D721Med (cell line): Measurements from ENCODE around the gene COL9A3.

Source experiments
- DNase-seq: peaks from one replicate; pipeline ENCODE4 v3.0.0; 2011; ENCODE audit warnings: low spot score; ENCODE audit not compliant: insufficient read length
- FAIRE-seq: peaks from 2 replicates; lab custom pipeline; 2011; peaks lifted over from hg19 to GRCh38; lab: Jason Lieb, UNC
- TF ChIP-seq, protein P1 (sequence below): IDR thresholded peaks from 2 replicates; pipeline ENCODE4 v1.5.1; 2012; ENCODE audit warnings: mild to moderate bottlenecking, control low read depth; ENCODE audit not compliant: insufficient read depth; ENCODE audit errors: missing control alignments

Gene COL9A3

DNA sequence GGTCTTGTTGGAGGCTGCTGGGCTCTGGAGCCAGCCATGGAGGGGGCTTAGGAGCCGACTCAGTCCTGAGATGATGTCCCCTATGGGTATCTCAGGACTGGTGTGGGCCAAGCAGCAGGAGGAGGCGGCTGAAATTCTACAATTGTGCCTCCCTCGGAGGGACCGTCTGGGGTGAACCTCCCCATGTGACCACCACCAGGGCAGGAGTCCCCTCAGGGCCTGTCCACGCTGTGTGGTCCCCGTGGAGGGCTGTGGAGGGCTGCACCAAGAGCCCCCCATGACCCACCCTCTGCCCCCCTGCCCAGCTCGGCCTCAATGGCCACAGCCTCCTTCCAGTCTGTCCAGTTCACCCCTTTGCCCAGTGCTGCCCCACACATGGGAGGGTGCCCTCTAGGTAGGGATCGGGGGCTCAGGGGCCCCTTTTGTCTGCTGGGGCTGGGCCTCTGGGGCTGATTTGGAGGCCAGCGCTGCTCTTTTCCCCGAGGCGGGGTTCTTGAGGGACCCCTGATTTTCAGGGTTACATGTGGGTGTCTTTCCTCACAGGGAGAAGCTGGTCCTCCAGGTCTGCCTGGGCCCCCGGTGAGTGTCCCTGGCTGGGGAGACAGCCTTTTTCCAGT lies 1.2 kb downstream of the COL9A3 start:
- FAIRE-seq (no peak), DNase-seq (no peak)
- TF ChIP-seq, protein P1, sequence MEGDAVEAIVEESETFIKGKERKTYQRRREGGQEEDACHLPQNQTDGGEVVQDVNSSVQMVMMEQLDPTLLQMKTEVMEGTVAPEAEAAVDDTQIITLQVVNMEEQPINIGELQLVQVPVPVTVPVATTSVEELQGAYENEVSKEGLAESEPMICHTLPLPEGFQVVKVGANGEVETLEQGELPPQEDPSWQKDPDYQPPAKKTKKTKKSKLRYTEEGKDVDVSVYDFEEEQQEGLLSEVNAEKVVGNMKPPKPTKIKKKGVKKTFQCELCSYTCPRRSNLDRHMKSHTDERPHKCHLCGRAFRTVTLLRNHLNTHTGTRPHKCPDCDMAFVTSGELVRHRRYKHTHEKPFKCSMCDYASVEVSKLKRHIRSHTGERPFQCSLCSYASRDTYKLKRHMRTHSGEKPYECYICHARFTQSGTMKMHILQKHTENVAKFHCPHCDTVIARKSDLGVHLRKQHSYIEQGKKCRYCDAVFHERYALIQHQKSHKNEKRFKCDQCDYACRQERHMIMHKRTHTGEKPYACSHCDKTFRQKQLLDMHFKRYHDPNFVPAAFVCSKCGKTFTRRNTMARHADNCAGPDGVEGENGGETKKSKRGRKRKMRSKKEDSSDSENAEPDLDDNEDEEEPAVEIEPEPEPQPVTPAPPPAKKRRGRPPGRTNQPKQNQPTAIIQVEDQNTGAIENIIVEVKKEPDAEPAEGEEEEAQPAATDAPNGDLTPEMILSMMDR = no peak

DNA sequence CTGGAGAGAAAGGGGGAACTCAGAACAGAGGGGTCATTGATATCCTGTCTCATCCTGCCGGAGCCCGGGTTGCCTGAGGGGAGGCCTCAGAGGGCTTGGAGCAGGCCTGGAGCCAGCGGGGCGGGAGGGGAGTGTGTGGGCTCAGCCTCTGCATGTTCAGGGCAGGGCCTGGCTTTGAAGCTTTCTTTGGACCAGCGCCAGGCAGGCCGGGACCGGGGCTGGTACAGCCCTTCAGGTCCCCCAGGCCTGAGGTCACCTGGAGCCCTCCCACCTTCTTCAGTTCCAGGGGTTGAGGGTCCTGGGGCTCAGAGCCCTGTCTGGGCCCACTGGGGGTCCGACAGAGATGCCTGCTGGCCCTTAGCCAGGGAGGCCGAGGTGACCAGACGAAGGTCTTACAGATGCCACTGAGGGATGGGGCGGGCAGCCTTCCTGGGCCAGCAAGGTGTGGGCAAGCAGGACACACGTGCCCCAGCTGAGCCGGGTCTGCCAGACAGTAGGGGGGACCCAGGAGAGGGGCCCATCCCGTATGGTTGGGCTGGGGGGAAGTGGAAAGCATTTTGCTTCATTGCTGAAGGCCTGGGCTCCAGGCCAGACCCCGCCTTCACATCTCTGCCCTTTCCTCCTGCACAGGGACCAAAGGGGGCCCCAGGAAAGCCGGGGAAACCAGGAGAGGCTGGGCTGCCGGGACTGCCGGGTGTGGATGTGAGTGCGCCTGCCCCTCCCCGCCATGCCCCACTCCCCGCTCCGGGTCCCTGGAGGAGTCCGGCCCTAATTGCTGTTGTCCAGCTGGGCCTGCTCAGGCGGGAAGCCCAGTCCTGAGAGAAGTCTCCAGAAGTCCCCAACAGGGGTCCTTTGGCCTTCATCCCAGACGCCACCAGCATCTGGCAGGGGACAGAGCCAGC lies 2.0 kb downstream of the COL9A3 start:
- TF ChIP-seq, protein P1 = no peak
- DNase-seq (no peak), FAIRE-seq (no peak)

DNA sequence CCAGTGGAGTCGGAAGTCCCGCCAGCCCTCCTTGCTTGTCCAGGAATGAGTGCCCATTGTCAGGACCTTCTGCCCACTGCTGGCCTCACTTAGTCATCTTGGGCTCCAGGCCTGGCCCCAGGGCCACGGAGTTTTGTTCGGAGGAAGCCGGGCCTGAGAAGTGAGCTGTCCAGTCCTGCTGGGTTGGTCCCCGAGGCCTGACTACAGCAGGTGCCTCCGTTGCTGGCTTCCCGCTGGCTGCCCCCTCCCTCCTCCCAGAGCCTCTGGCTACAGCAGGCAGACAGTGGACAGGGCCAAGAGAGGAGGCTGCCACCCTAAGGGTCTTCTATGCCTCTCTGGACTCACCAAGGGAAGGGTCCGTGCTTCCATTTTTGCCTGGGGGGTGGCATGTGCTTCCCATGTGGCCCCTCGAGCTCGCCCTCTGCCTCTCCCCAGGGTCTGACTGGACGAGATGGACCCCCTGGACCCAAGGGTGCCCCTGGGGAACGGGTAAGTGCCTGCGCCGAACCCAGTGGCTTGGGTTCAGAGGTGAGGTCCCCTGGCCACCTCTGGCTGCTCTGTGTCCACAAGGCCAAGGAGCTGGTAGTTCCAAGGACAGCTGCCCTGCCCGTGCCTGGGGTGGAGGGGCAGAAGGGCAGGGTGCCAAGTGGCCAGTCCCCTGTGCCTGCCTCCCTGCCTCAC lies 2.8 kb downstream of the COL9A3 start:
- DNase-seq = no peak
- FAIRE-seq = no peak
- TF ChIP-seq, protein P1 = no peak

DNA sequence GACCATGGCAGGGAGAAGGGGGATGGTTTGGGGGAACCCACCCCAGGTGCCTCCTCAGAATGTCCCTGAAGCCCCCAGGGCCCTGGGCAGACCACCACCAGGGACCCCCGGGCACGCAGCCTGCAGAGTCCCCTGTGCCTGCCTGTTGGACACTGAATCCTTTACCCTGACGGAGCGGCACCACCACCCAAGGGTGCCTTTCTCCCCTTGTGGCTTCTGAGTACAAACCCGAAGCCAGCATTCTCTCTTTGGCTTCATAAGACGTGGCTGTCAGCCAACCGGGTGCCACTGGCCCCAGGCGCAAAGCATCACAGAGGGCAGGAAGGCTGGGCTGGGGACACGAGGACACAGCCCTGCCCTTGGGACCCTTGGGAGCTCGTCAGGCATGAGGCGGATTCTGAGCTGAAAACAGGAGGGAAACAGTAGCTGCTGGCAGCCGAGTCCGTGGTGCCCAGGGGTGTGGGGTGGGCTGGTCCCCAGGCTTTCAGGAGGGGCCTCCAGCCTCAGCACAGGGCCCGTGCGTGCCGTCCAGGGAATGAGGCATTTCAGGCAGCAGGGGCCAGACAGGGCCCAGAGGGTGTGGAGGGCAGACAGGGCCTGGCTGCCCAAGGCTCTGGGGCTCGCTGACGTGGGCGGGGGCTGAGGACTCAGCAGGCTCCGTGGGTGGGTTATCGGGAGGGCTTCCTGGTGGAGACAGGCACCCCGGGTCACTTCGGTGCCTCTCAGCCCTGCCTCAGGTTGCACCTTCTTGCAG lies 3.5 kb downstream of the COL9A3 start:
- DNase-seq = no peak
- TF ChIP-seq, protein P1 = no peak
- FAIRE-seq = no peak

DNA sequence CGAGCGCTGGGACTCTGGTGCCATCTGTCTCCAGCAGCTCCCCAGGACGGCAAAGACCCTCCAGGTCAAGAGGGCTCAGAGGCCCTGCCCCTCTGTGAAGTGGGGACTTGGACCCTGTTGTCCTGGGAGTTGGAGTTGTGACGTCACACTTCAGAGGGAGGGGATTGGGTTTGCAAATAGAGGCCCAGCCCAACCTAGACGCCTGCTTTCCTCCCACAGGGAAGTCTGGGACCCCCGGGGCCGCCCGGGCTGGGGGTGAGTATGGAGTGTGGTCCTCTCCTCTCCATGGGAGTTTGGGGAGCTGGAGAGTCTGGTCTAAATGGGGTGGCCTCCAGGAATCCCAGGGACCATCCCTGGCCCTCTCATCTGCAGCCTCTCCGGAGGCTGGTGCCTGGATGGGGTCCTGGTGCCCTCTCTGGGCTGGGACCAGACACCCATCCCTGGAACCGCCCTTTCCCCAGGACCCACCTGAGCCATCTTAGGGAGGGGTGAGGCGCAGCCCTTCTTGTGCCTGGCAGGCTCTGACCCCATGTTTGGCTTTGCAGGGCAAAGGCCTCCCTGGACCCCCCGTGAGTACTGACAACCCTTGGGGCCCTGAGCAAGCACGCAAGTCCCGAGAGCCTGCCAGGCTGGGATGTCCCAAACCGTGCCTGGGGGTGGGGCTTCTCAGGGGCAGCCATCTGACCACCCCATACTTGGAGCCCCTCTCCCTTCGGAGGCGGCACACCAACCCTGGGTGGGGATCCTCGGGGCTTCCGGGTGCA lies 4.3 kb downstream of the COL9A3 start:
- TF ChIP-seq, protein P1 = no peak
- DNase-seq = no peak
- no peak for FAIRE-seq

DNA sequence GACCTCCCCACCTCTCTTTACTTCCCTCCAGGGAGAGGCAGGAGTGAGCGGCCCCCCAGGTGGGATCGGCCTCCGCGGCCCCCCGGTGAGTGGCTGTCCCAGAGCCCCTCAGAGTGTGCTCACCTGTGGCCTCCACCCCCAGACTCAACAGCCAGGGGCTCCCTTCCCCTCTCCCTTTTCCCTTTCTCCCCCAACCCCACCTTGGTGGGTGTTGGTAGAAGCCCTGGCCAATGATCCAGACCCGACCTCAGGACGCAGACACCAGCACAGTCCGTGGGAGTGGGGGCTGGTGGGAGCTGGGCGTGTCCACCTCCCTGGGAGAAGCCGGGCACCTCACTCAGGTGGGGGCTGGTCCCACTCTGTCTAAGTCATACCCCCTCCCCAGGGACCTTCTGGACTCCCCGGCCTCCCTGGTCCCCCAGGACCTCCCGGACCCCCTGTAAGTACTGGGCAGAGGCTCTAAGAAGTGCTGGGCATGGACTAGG lies 4.9 kb downstream of the COL9A3 start:
- TF ChIP-seq, protein P1 = no peak

More for the DNA sequence above, 4.9 kb downstream of the COL9A3 start:
- DNase-seq (no peak), FAIRE-seq (no peak)
